HepG2 (cell line): Measurements from ENCODE around the gene SMIM36. TPM values are rescaled to one million over a fixed set of nuclear protein-coding genes. Genes with fewer than 3 reads are reported as not detected.

Experiments
- ATF1 ChIP-seq: IDR thresholded peaks from 2 replicates; pipeline ENCODE4 v1.6.1; 2016; ENCODE audit warnings: mild to moderate bottlenecking, control low read depth
- BRCA1 ChIP-seq: sonication (generic); formaldehyde crosslinking; IDR thresholded peaks from 2 replicates; pipeline ENCODE4 v1.4.0; 2020; ENCODE audit warnings: missing genetic modification reagents
- GLI4 ChIP-seq: sonication (generic); formaldehyde crosslinking; IDR thresholded peaks from 2 replicates; pipeline ENCODE4 v1.5.1; 2020; ENCODE audit warnings: missing genetic modification reagents, mild to moderate bottlenecking, moderate library complexity, borderline replicate concordance
- HOXA9 ChIP-seq: sonication (generic); formaldehyde crosslinking; IDR thresholded peaks from 2 replicates; pipeline ENCODE4 v1.8.1; 2022; ENCODE audit warnings: missing genetic modification reagents, mild to moderate bottlenecking, moderate library complexity, borderline replicate concordance
- MLLT10 ChIP-seq: sonication (generic); formaldehyde crosslinking; IDR thresholded peaks from 2 replicates; pipeline ENCODE4 v1.4.0; 2020; ENCODE audit warnings: missing genetic modification reagents
- RBFOX2 ChIP-seq: fragments of 200-400 bp; formaldehyde crosslinking; IDR thresholded peaks from 2 replicates; pipeline ENCODE4 v1.6.1; 2017; ENCODE audit warnings: low read depth, mild to moderate bottlenecking, low read length
- polyA plus RNA-seq, 8 experiments: library from polyadenylated mRNA; depleted of rRNA in 3 of 8; stranded (reverse) in 7 of 8; unstranded in 1 of 8; fragments of >200 nt; fragmentation: Illumina TruSeq in 4 of 8; extraction: Trizol in 4 of 8; gene quantifications; 2 replicates each; pipeline versions ENCODE4 v1.2.1 to v1.2.3, GENCODE V29; 2011 to 2016; ENCODE audit warnings: low read depth in 4 of 8, missing spikeins in 1 of 8, mixed read lengths in 1 of 8; ENCODE audit not compliant: insufficient read depth in 1 of 8
- total RNA-seq, 5 experiments: library from RNA; depleted of rRNA; stranded (reverse); fragments of >200 nt; fragmentation: Illumina TruSeq; extraction: Trizol; gene quantifications; 2 replicates each; pipeline ENCODE4 v1.2.3, GENCODE V29; 2016; ENCODE audit warnings: low read depth in 1 of 5
- TF ChIP-seq, protein P1 (sequence below): sonication (generic); formaldehyde crosslinking; IDR thresholded peaks from 2 replicates; pipeline ENCODE4 v1.4.0; 2020; ENCODE audit warnings: missing genetic modification reagents
- TF ChIP-seq, protein P2 (sequence below): sonication (generic); formaldehyde crosslinking; conservative IDR thresholded peaks from 2 replicates; pipeline ENCODE4 v1.5.0; 2020; ENCODE audit warnings: missing genetic modification reagents
- TF ChIP-seq, protein P3 (sequence below): sonication (generic); formaldehyde crosslinking; IDR thresholded peaks from 2 replicates; pipeline ENCODE4 v1.5.0; 2020; ENCODE audit warnings: mild to moderate bottlenecking, missing genetic modification reagents
- TF ChIP-seq, protein P4 (sequence below): sonication (generic); formaldehyde crosslinking; IDR thresholded peaks from 2 replicates; pipeline ENCODE4 v1.5.0; 2020; ENCODE audit warnings: mild to moderate bottlenecking, missing genetic modification reagents, borderline replicate concordance
- TF ChIP-seq, protein P5 (sequence below): sonication (generic); formaldehyde crosslinking; IDR thresholded peaks from 2 replicates; pipeline ENCODE4 v1.5.0; 2020; ENCODE audit warnings: mild to moderate bottlenecking, missing genetic modification reagents

SMIM36 gene
- total and polyA plus RNA-seq, 2 of the 13 experiments (the other 11 are each of a cell fraction or from before 2014, with no cell fraction given): not detected

DNA sequence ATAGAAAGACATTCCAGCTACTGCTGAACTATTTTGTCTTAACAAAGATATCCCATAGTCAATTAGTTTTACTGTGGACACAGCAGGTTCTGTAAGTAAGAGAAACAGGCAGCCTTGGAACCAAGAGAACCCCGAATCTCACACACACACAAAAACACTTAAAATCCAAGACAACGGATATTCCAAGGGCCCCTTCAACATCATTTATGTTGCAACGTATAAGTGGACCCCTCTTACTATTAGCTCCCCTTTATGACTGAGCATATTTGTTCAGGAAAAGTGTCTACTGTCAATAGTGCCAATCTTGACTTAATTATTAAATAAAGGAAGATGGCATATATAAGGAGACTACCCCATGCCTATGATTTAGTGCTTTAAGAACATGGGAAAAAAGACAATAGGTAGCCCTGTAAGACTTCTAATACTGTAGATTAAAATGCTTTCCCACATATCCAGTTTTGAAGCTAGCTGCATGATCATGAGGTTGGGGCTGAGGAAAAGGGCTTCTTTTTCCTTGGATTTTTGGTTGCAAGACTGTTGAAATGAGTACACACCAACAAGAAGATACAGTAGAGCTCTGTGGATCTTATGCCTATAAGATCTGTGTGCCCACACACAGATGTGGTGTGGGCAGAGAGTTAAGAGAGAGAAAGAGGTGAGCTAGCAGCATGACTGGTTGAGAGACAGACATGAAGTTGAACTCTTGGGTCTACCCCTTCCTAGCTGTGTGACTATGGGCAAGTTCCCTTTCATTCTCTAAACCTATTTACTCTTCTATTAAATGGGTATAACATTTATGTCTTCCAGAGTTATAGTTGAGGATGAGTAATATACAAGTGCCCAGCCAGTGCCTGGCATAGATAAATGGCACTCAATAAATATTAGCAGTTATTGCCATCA lies 92.6 kb downstream of the SMIM36 start (continued):
- no peak for TF ChIP-seq ATF1
- no peak for TF ChIP-seq BRCA1 (CRISPR knock-in tag)
- TF ChIP-seq, protein P1, sequence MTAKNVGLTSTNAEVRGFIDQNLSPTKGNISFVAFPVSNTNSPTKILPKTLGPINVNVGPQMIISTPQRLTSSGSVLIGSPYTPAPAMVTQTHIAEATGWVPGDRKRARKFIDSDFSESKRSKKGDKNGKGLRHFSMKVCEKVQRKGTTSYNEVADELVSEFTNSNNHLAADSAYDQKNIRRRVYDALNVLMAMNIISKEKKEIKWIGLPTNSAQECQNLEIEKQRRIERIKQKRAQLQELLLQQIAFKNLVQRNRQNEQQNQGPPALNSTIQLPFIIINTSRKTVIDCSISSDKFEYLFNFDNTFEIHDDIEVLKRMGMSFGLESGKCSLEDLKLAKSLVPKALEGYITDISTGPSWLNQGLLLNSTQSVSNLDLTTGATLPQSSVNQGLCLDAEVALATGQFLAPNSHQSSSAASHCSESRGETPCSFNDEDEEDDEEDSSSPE: no peak
- TF ChIP-seq, protein P2, sequence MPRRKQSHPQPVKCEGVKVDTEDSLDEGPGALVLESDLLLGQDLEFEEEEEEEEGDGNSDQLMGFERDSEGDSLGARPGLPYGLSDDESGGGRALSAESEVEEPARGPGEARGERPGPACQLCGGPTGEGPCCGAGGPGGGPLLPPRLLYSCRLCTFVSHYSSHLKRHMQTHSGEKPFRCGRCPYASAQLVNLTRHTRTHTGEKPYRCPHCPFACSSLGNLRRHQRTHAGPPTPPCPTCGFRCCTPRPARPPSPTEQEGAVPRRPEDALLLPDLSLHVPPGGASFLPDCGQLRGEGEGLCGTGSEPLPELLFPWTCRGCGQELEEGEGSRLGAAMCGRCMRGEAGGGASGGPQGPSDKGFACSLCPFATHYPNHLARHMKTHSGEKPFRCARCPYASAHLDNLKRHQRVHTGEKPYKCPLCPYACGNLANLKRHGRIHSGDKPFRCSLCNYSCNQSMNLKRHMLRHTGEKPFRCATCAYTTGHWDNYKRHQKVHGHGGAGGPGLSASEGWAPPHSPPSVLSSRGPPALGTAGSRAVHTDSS (CRISPR knock-in tag): no peak
- TF ChIP-seq HOXA9: no peak
- TF ChIP-seq MLLT10 (CRISPR knock-in tag): no peak
- TF ChIP-seq, protein P3, sequence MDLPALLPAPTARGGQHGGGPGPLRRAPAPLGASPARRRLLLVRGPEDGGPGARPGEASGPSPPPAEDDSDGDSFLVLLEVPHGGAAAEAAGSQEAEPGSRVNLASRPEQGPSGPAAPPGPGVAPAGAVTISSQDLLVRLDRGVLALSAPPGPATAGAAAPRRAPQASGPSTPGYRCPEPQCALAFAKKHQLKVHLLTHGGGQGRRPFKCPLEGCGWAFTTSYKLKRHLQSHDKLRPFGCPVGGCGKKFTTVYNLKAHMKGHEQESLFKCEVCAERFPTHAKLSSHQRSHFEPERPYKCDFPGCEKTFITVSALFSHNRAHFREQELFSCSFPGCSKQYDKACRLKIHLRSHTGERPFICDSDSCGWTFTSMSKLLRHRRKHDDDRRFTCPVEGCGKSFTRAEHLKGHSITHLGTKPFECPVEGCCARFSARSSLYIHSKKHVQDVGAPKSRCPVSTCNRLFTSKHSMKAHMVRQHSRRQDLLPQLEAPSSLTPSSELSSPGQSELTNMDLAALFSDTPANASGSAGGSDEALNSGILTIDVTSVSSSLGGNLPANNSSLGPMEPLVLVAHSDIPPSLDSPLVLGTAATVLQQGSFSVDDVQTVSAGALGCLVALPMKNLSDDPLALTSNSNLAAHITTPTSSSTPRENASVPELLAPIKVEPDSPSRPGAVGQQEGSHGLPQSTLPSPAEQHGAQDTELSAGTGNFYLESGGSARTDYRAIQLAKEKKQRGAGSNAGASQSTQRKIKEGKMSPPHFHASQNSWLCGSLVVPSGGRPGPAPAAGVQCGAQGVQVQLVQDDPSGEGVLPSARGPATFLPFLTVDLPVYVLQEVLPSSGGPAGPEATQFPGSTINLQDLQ (CRISPR knock-in tag): no peak
- peak; percentile 54 for TF ChIP-seq RBFOX2
- 0 out of 2 replicates have a peak, but pooled peaks have one; percentile 12 for TF ChIP-seq GLI4 (CRISPR knock-in tag)
- TF ChIP-seq, protein P4, sequence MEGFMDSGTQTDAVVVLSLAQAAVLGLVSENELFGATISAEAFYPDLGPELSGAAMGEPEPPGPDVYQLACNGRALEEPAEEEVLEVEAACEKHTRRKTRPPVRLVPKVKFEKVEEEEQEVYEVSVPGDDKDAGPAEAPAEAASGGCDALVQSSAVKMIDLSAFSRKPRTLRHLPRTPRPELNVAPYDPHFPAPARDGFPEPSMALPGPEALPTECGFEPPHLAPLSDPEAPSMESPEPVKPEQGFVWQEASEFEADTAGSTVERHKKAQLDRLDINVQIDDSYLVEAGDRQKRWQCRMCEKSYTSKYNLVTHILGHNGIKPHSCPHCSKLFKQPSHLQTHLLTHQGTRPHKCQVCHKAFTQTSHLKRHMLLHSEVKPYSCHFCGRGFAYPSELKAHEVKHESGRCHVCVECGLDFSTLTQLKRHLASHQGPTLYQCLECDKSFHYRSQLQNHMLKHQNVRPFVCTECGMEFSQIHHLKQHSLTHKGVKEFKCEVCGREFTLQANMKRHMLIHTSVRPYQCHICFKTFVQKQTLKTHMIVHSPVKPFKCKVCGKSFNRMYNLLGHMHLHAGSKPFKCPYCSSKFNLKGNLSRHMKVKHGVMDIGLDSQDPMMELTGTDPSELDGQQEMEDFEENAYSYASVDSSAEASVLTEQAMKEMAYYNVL: no peak
- TF ChIP-seq, protein P5, sequence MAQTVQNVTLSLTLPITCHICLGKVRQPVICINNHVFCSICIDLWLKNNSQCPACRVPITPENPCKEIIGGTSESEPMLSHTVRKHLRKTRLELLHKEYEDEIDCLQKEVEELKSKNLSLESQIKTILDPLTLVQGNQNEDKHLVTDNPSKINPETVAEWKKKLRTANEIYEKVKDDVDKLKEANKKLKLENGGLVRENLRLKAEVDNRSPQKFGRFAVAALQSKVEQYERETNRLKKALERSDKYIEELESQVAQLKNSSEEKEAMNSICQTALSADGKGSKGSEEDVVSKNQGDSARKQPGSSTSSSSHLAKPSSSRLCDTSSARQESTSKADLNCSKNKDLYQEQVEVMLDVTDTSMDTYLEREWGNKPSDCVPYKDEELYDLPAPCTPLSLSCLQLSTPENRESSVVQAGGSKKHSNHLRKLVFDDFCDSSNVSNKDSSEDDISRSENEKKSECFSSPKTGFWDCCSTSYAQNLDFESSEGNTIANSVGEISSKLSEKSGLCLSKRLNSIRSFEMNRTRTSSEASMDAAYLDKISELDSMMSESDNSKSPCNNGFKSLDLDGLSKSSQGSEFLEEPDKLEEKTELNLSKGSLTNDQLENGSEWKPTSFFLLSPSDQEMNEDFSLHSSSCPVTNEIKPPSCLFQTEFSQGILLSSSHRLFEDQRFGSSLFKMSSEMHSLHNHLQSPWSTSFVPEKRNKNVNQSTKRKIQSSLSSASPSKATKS (CRISPR knock-in tag): no peak
